Measurements from ENCODE around the gene JARID2. TPM values are rescaled to one million over a fixed set of nuclear protein-coding genes. Genes with fewer than 3 reads are reported as not detected.

Gene JARID2
- total and polyA plus RNA-seq, 9 of the 15 experiments (the other 6 are each of a cell fraction or from before 2014, with no cell fraction given): 5.0 to 29.0 (median 15.6) TPM

DNA sequence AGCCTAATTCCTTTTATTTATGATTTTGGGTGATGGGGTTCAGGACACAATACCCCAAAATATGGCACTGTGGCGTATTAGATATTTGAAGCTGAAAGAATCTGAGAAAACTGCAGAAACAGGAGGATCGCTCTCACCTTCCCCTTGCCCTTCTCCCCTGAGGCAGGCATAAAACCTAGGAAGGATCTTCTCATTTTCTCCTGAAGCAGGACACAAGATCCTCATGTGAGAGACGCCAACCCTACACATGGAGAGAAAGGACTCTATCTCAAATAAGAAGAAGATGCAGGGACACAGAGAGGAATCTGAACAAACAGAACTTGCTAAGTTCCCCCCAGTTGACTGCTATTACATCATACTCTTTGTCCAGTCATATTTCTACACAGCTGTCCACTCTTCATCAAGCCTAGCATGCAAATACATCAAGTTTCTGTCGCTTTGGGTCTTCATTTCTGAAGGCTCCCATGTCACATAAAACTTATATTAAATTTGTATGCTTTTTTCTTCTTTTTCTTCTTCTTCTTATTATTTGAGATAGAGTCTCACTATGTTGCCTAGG is 307.9 kb downstream of the JARID2 start (continued):
- TF ChIP-seq, protein P1, sequence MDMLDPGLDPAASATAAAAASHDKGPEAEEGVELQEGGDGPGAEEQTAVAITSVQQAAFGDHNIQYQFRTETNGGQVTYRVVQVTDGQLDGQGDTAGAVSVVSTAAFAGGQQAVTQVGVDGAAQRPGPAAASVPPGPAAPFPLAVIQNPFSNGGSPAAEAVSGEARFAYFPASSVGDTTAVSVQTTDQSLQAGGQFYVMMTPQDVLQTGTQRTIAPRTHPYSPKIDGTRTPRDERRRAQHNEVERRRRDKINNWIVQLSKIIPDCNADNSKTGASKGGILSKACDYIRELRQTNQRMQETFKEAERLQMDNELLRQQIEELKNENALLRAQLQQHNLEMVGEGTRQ (CRISPR knock-in tag; IDR thresholded peaks at IDR 0.05): no peak
- TF ChIP-seq ETS2 (tag; IDR thresholded peaks at IDR 0.05; ENCODE audit: borderline replicate concordance, poor library complexity, severe bottlenecking): no peak
- TF ChIP-seq ELF2 (CRISPR knock-in tag; IDR thresholded peaks at IDR 0.05): no peak
- TF ChIP-seq JUN (IDR thresholded peaks at IDR 0.05; ENCODE audit: borderline replicate concordance, low read depth, low read length): 0 out of 2 replicates have a peak, but pooled peaks have one; percentile 27
- no peak for TF ChIP-seq JUN (CRISPR knock-in tag; IDR thresholded peaks at IDR 0.05; ENCODE audit: borderline replicate concordance)
- TF ChIP-seq, protein P2, sequence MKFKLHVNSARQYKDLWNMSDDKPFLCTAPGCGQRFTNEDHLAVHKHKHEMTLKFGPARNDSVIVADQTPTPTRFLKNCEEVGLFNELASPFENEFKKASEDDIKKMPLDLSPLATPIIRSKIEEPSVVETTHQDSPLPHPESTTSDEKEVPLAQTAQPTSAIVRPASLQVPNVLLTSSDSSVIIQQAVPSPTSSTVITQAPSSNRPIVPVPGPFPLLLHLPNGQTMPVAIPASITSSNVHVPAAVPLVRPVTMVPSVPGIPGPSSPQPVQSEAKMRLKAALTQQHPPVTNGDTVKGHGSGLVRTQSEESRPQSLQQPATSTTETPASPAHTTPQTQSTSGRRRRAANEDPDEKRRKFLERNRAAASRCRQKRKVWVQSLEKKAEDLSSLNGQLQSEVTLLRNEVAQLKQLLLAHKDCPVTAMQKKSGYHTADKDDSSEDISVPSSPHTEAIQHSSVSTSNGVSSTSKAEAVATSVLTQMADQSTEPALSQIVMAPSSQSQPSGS (CRISPR knock-in tag; IDR thresholded peaks at IDR 0.05): no peak
- TF ChIP-seq, protein P3, sequence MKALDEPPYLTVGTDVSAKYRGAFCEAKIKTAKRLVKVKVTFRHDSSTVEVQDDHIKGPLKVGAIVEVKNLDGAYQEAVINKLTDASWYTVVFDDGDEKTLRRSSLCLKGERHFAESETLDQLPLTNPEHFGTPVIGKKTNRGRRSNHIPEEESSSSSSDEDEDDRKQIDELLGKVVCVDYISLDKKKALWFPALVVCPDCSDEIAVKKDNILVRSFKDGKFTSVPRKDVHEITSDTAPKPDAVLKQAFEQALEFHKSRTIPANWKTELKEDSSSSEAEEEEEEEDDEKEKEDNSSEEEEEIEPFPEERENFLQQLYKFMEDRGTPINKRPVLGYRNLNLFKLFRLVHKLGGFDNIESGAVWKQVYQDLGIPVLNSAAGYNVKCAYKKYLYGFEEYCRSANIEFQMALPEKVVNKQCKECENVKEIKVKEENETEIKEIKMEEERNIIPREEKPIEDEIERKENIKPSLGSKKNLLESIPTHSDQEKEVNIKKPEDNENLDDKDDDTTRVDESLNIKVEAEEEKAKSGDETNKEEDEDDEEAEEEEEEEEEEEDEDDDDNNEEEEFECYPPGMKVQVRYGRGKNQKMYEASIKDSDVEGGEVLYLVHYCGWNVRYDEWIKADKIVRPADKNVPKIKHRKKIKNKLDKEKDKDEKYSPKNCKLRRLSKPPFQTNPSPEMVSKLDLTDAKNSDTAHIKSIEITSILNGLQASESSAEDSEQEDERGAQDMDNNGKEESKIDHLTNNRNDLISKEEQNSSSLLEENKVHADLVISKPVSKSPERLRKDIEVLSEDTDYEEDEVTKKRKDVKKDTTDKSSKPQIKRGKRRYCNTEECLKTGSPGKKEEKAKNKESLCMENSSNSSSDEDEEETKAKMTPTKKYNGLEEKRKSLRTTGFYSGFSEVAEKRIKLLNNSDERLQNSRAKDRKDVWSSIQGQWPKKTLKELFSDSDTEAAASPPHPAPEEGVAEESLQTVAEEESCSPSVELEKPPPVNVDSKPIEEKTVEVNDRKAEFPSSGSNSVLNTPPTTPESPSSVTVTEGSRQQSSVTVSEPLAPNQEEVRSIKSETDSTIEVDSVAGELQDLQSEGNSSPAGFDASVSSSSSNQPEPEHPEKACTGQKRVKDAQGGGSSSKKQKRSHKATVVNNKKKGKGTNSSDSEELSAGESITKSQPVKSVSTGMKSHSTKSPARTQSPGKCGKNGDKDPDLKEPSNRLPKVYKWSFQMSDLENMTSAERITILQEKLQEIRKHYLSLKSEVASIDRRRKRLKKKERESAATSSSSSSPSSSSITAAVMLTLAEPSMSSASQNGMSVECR (CRISPR knock-in tag; IDR thresholded peaks at IDR 0.05): no peak
- no peak for TF ChIP-seq DIDO1 (tag; IDR thresholded peaks at IDR 0.05; ENCODE audit: low read depth)
- TF ChIP-seq SREBF1 (IDR thresholded peaks at IDR 0.05; ENCODE audit: borderline replicate concordance, low read depth, low read length): no peak
- TF ChIP-seq, protein P4, sequence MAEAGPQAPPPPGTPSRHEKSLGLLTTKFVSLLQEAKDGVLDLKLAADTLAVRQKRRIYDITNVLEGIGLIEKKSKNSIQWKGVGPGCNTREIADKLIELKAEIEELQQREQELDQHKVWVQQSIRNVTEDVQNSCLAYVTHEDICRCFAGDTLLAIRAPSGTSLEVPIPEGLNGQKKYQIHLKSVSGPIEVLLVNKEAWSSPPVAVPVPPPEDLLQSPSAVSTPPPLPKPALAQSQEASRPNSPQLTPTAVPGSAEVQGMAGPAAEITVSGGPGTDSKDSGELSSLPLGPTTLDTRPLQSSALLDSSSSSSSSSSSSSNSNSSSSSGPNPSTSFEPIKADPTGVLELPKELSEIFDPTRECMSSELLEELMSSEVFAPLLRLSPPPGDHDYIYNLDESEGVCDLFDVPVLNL (CRISPR knock-in tag; IDR thresholded peaks at IDR 0.05; ENCODE audit: low read depth): no peak
- no peak for TF ChIP-seq PCBP2 (IDR thresholded peaks at IDR 0.05; ENCODE audit: low read depth, low read length, poor library complexity, severe bottlenecking)
- TF ChIP-seq TSC22D4 (tag; IDR thresholded peaks at IDR 0.05): no peak
- TF ChIP-seq ZNF134 (CRISPR knock-in tag; conservative IDR thresholded peaks at IDR 0.05): no peak
- TF ChIP-seq FOS (IDR thresholded peaks at IDR 0.05; ENCODE audit: extremely low read depth, insufficient read length): no peak
- no peak for TF ChIP-seq MXI1 (IDR thresholded peaks at IDR 0.05; ENCODE audit: low read depth, low read length)
- no peak for TF ChIP-seq ETV5 (CRISPR knock-in tag; IDR thresholded peaks at IDR 0.05; ENCODE audit: low read depth)
- TF ChIP-seq PTTG1 (tag; IDR thresholded peaks at IDR 0.05; ENCODE audit: low read depth): no peak
- TF ChIP-seq EP400 (IDR thresholded peaks at IDR 0.05): peak; percentile 29; the same call in 1 of the 2 replicates
- TF ChIP-seq BRF1 (IDR thresholded peaks at IDR 0.05; ENCODE audit: borderline replicate concordance, extremely low read depth, insufficient read length): no peak
- no peak for TF ChIP-seq ZNF830 (CRISPR knock-in tag; IDR thresholded peaks at IDR 0.05)
- TF ChIP-seq ZNF146 (CRISPR knock-in tag; IDR thresholded peaks at IDR 0.05; ENCODE audit: unreplicated experiment): no peak
- TF ChIP-seq DACH1 (IDR thresholded peaks at IDR 0.05; ENCODE audit: partially characterized antibody): no peak

Data from K562 (cell line).